H1 (cell line): Measurements from ENCODE around the gene MVD.

Experiments
- JUND ChIP-seq: IDR thresholded peaks from 2 replicates; pipeline ENCODE4 v1.6.1; 2011; ENCODE audit warnings: mild to moderate bottlenecking, improper control_type of control experiment, low read length
- POLR2A ChIP-seq, 2 experiments: IDR thresholded peaks; 1 replicate in 1 of 2; 2 replicates in 1 of 2; pipeline ENCODE4 v1.6.1; 2011; ENCODE audit warnings: low read depth in 2 of 2, low read length in 2 of 2, mild to moderate bottlenecking in 2 of 2; ENCODE audit errors: control extremely low read depth in 1 of 2
- TAF1 ChIP-seq: IDR thresholded peaks from 2 replicates; pipeline ENCODE4 v1.6.1; 2011; ENCODE audit warnings: mild to moderate bottlenecking, low read depth, low read length
- TF ChIP-seq, protein P1 (sequence below), 3 experiments: IDR thresholded peaks; 1 replicate in 2 of 3; 2 replicates in 1 of 3; pipeline versions ENCODE4 v1.5.1 to v1.6.1; 2011; ENCODE audit warnings: low read length in 3 of 3, mild to moderate bottlenecking in 3 of 3, inconsistent platforms in 2 of 3, low read depth in 1 of 3, moderate library complexity in 1 of 3; ENCODE audit not compliant: insufficient read depth in 1 of 3; ENCODE audit errors: control extremely low read depth in 1 of 3

DNA sequence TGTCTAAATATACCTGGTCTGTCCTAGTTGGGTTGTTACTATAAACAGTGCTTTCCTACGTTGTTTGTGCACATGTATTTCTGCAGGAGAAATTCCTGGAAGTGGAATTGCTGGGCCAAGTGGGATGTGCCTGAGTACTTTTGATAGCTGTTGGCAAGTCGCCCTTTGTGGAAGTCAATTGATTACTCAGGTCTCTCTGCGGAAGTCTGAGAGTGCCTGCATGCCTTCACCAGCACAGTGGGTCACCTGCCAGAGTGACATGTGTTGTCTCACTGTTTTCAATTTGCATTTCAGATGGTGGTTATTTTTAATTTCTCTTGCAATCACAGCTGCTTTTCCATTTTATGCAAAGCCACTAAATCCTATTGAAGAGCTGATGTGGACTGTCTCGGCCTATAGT is 2.3 kb upstream of the MVD start:
- TF ChIP-seq, protein P1, sequence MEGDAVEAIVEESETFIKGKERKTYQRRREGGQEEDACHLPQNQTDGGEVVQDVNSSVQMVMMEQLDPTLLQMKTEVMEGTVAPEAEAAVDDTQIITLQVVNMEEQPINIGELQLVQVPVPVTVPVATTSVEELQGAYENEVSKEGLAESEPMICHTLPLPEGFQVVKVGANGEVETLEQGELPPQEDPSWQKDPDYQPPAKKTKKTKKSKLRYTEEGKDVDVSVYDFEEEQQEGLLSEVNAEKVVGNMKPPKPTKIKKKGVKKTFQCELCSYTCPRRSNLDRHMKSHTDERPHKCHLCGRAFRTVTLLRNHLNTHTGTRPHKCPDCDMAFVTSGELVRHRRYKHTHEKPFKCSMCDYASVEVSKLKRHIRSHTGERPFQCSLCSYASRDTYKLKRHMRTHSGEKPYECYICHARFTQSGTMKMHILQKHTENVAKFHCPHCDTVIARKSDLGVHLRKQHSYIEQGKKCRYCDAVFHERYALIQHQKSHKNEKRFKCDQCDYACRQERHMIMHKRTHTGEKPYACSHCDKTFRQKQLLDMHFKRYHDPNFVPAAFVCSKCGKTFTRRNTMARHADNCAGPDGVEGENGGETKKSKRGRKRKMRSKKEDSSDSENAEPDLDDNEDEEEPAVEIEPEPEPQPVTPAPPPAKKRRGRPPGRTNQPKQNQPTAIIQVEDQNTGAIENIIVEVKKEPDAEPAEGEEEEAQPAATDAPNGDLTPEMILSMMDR (IDR thresholded peaks at IDR 0.05; ENCODE audit: control extremely low read depth in 1 of 3, insufficient read depth in 1 of 3, low read depth in 1 of 3, low read length in 3 of 3), result no peak
- TF ChIP-seq POLR2A (IDR thresholded peaks at IDR 0.05; ENCODE audit: control extremely low read depth in 1 of 2, low read depth in 2 of 2, low read length in 2 of 2) (no peak), JUND (no peak), TAF1 (no peak)
